ENCODE results near the gene UVSSA.

Gene UVSSA

DNA sequence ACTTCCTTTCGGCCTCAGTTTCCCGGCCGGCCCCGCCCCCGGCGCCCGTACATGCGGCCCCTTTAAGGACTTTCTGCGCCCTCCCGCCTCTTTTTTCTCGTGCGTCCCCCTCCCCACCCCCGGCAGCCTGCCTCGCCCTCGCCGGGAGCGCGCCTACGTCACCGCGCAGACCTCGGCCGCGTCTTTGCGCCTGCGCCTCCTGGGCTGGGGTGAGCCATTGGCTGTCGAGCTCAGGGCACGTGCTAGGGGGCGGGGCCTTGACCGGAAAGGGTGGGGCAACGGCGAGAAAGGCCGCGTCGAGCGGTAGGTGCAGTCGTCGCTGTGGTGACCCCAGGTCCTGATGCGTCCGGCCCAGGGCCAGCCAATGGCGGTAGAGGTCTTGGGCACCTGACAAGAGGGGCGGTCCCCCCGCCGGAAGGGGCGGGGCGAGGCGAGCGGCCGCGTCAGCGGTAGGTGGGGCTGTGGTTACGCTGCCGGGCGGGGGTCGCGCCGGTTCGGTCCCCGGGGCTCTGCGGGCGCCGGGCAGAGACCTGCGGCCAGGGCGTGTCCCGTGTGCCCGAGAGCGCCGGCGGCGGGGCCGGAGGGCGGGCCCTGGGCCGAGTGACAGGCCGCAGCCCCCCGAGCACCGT lies at the start of gene UVSSA:
TSS of gene UVSSA (plus strand) at position 428 of the 629 bp plus-strand sequence. CDS start 884 bp downstream, outside the sequence.
- peak; percentile 99 for DNase-seq (ENCODE audit: low spot score)

DNA sequence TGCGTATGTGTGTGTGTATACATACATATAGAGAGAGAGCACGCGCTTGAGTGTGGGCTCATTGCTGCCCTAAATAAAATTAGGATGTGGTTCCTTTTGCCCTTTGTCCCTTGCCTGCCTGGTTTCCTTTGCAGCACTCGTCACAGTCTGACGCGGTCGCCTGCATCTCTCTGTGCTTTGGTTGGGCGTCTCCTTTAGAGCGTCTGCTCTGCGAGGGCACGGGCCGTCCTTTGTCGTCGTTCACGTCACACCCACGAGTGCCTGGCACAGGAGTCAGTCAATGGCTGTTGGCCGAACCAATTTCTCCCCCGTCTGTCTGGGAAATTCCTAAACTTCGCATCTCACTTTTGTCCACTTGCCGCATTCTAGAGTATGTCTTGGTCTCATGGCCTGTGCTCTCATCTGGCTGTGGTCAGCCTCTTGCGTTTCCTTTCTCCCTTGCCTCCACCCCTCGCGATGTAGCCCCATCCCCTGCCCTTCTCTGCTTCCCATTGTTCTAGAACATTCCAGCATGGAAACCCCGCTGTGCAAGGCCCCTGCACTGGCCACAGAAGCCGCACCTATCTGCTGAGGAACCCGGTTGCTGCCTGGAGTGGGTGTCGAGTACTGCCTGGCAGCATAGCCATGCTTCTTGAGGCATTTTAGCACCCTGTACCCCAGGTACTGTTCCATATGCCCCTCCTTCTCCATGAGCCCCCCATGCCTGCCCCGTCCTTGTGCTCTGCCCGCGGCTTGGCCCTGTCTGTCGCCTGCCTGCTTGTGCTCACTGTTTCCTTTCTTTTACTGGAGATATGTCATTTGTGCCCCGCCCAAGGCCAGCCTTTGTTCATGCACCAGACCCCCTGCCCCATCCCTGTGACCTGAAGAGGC lies 49.3 kb upstream of the UVSSA start:
- DNase-seq (ENCODE audit: low spot score), result no peak

- DNase-seq (ENCODE audit: low spot score), result no peak
Observed at GRCh38 chr4:1298461-1298860, 48.5 kb upstream of the UVSSA start.

DNA sequence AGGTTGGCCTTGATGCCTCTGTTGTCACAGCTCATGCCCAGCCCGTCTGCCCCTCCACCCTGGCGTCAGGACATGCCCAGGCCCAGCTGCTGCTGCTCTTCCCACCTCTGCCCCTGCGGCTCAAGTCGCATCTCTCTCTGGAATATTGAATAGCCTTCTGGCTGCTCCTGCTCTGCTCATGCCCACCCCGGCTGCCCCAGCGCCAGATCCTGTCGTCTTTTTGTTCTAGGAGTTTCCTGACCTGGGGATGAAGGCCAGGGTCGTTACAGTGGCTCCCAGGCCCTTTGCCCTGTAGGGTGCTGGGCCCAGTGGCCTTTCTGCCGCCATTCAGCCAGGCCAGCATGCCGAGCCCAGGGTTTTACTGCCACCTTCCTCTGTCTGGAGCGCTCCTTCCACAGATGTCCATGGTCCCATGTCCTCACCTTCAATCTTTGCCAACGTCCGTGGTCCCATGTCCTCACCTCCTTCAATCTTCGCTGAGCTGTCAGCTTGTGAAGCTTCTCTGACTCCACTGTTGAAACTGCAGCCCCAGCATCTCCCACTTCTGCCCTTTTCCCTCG lies 47.6 kb upstream of the UVSSA start:
- DNase-seq (ENCODE audit: low spot score), result no peak

DNA sequence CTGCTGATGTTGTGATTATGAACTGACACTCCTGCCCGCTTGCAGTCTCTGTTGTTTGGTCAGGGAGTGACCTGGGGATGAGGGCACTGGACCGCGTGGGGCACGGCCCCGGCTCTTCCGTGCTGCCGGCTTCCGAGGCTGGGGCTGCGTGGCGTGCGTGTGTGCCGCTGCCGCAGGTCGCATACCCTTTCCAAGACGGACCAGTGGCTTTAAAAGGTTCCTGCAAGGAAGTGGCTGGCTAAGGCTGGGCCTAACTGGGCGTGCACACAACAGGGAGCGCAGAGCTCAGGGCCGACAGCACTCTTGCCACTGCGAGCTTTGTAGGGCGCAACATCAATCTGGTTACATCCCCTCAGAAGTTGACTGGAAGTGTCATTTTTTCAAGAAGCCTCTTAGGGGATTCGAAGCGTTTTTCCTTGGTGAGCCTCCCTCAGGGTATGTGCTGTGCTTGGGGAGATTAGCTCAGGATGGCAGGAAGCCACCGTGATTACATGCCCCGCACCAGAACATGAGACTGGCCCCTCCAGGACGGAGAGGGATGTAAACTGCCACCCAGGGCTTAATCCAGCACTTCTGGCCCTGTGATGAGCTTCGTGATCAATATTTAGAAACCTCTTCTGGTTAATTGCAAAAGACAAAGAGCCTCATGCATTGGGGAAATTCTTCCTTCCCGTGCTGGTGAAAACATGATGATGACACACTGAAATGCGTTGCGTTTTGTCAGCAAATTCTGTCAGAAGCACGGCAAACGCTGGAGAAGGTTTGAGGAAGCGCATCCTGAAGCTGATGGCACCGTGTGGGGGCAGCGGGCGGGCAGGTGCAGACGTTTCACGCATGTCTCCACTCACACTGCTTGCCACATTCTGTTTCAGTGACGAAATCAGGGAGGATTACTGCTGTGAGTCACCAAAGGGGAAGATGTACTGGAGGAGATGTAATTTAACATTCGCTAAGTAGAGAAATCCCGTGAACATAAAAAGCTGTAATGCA lies 46.2 kb upstream of the UVSSA start:
- DNase-seq (ENCODE audit: low spot score), result peak; percentile 37

DNA sequence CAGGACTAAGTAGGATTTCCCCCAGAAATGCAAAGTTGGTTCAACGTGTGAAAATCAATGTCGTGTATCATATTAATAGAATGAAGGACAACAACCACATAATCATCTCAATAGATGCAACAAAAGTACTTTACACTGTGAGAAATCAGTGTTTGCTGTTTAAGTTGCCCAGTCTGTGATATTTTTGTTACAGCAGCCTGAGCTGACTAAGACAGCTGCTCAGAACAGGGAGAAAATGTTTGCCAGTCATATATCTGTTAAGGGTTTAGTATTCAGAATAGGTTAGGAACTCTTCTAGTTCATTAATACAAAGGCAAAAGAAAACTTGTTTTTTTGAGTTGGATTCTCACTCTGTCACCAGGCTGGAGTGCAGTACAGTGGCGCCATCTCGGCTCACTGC lies 44.8 kb upstream of the UVSSA start:
- no peak for DNase-seq (ENCODE audit: low spot score)

- DNase-seq (ENCODE audit: low spot score), result peak; percentile 26
Observed at GRCh38 chr4:1305261-1305711, 41.7 kb upstream of the UVSSA start.

GRCh38 chr4:1305781-1306455 lies 41.1 kb upstream of the UVSSA start:
- DNase-seq (ENCODE audit: low spot score), result peak; percentile 29

DNA sequence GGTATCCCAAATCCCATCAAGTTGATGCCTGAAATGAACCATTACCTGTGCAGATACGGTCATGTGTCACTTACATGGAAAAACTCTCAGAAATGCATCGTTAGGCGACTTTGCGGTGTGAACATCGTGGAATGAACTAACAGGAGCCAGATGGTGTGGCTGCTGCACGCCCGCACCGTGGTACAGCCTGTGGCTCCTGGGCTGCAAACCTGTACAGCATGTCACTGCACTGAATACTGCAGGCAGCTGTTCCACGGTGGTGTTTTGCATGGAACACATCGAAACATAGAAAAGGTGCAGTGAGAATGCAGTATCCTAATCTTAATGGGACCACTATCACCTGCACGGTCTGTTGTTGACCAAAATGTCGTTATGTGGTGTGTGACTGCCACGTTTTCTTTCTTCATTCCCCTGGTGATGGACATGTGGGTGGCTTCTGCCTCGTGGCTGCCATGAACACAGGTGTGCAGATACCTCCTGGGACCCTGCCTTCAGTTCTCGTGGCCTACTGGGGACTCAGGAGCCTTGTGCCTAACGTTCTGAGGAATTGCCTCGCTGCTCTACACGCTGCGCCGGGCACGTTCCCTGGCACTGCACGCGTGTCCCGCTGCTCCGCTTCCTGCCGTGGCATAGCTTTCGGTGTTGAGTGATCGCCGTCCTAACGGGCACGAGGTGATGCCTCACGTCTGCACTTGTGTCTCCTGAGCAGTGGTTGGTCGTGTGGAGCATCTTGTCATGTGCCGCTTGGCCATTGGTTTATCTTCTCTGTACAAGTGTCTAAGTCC lies 38.9 kb upstream of the UVSSA start:
- DNase-seq (ENCODE audit: low spot score), result no peak

- DNase-seq (ENCODE audit: low spot score), result no peak
Observed at GRCh38 chr4:1309261-1310010, 37.6 kb upstream of the UVSSA start.

DNA sequence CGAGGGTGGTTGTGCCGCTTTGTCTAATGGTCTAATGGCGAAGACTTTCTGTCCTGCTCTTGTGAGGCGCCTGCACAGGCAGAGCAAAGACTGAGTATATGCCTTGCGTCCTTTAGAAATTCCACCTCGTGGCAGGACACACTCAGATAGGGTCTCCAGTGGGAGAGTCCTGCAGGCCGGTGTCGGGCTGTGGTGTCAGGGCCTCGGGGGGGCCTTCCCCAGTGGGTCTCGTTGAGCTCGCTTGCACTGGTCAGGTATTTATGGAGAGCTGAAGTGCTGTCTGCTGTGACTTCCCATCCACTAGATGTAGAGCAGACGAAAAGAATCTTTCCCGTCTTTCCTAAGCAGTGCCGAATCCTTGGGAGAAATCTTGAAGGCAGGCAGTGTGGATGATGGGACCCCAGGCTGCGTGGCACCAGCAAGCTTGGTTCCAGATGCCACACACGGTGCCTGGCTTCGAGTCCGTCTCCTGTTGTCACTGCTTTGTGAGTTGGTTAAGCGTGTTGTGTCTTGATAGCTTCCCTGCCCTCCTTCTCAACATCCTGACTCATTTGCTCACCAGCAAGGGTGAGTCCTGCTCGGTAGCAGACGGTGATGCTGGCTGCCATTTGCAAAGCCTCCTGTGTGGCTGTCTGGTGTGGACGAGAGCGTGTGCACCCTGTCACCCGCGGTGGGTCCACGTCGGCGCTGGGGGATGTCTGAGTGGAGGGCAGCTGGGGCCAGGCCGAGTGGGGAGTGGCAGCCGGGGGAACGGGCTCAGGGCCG lies 36.8 kb upstream of the UVSSA start:
- DNase-seq (ENCODE audit: low spot score), result no peak

GRCh38 chr4:1310796-1311631 lies 36.0 kb upstream of the UVSSA start:
- DNase-seq (ENCODE audit: low spot score), result no peak

GRCh38 chr4:1312821-1313640 lies 34.0 kb upstream of the UVSSA start:
- no peak for DNase-seq (ENCODE audit: low spot score)

DNA sequence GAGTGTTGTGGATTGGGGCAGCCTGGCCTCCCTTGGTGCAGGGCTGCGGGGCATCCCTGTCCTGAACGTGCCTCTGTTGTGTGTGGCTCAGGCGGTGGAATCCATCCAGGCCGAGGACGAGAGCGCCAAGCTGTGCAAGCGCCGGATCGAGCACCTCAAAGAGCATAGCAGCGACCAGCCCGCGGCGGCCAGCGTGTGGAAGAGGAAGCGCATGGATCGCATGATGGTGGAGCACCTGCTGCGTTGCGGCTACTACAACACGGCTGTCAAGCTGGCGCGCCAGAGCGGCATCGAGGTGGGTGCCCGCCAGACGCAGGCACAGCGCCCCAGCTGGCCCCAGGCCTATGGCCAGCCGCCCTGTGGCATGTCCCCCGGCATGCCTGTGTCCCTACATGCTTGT lies 31.7 kb upstream of the UVSSA start:
- DNase-seq (ENCODE audit: low spot score), result no peak

DNA sequence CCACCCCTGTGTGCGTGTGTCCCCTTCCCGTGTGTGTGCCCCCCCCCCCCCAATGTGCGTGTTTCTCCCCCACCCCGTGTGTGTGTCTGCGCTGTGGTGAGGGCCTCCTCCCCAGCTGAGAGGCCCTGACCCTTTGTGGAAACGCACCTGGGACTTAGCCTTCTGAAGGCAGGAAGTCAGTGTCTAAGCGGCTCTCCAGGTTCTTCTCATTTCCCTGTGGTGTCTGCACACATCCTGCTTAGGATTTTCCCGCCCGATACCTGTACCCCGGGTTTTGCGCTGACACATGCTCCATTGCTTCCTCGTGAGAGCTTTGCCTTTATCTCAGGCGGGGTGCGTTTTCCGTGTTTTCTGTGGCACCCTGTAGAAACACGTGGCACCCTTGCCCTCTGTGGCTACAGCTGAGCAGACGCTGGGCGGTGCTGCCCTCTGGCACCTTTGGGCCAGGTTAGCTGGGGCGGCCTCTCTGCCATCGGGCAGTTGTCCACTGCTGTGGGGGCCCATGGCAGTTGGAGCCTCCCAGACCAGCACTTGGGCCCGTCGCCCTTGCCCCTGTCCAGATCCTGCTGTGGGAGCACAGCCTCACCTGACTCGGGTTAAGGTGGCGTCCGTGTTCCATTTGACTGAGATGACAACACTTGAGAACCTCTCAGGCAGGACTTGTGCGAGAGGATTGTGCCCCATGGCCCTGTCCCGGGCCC lies 31.0 kb upstream of the UVSSA start:
- DNase-seq (ENCODE audit: low spot score), result no peak

GRCh38 chr4:1316537-1317168 lies 30.4 kb upstream of the UVSSA start:
- no peak for DNase-seq (ENCODE audit: low spot score)

All from D341Med (cell line).